HG02870 (cell line): ENCODE results near the gene PKP1.
"Not testable (repeated sequence)": the region's sequence is repeated elsewhere in the genome, so short reads cannot be mapped to it uniquely, and the experiment has no call there.

Experiments
- ATAC-seq: cut with Tn5 transposase; IDR thresholded peaks from one replicate; pipeline ENCODE4 v1.9.1; 2021; ENCODE audit warnings: mild to moderate bottlenecking, moderate library complexity; ENCODE audit not compliant: unreplicated experiment

The PKP1 gene, protein sequence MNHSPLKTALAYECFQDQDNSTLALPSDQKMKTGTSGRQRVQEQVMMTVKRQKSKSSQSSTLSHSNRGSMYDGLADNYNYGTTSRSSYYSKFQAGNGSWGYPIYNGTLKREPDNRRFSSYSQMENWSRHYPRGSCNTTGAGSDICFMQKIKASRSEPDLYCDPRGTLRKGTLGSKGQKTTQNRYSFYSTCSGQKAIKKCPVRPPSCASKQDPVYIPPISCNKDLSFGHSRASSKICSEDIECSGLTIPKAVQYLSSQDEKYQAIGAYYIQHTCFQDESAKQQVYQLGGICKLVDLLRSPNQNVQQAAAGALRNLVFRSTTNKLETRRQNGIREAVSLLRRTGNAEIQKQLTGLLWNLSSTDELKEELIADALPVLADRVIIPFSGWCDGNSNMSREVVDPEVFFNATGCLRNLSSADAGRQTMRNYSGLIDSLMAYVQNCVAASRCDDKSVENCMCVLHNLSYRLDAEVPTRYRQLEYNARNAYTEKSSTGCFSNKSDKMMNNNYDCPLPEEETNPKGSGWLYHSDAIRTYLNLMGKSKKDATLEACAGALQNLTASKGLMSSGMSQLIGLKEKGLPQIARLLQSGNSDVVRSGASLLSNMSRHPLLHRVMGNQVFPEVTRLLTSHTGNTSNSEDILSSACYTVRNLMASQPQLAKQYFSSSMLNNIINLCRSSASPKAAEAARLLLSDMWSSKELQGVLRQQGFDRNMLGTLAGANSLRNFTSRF

DNA sequence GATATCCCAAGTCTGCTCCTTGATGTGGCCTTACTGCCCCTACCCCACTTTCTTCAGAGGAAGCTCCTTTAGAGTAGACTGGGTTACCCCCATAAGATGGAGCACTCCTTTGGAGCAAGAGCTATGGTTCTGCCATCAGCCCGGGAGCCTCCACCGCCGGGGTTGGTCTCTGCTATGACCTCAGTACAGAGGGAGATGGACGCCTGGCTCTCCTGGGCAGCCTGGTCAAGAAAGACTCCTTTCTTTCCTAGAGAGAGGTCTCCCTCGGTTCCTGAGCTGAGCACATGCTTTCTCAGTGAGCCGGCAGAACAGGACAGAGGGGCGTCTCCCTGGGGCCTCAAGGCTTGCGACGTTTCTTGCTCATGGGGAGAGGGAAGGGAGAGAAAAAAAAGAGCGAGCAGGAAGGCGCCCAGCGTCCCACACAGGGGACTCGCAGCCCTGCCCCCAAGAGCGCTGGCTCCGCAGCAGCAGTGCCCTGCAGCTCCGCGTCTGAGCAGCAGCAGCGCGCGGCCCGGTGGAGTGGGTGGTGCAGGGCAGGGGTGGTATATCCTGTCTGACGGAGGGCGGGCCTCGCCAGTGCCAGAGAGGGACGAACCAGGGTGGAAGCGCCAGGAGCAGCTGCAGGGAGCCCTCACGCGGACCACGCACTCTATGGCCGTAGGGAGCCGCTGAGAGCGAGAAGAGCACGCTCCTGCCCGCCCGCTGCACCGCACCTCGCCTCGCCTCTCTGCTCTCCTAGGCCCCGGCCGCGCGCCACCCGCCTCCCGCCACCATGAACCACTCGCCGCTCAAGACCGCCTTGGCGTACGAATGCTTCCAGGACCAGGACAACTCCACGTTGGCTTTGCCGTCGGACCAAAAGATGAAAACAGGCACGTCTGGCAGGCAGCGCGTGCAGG, at the start of gene PKP1:
Gene PKP1, plus strand, starts transcription at position 576 of the 899 bp plus-strand sequence. Its CDS starts 197 bp downstream, at position 773.
- no peak for ATAC-seq

DNA sequence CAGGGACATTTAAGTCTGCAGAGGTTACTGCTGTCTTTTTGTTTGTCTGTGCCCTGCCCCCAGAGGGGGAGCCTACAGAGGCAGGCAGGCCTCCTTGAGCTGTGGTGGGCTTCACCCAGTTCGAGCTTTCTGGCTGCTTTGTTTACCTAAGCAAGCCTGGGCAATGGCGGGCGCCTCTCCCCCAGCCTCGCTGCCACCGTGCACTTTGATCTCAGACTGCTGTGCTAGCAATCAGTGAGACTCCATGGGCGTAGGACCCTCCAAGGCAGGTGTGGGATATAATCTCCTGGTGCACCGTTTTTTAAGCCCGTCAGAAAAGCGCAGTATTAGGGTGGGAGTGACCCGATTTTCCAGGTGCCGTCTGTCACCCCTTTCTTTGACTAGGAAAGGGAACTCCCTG, 43.7 kb upstream of the PKP1 start:
- not testable (repeated sequence) for ATAC-seq

DNA sequence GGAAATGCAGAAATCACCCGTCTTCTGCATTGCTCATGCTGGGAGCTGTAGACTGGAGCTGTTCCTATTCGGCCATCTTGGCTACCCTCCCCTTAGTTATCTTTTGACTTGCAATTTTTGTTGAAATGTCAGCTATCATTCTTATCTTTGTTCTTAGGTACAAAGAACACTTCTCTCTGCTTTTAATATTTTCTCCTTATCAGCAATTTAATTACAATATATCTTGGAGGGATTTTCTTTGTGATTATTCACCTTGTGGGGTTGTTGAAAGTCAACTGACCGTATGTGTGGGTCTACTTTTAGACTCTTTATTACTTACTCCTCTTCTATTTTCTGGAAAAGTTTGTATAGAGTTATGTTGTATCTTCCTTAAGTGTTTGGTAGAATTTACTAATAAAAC, 43.1 kb upstream of the PKP1 start:
- ATAC-seq = no peak

DNA sequence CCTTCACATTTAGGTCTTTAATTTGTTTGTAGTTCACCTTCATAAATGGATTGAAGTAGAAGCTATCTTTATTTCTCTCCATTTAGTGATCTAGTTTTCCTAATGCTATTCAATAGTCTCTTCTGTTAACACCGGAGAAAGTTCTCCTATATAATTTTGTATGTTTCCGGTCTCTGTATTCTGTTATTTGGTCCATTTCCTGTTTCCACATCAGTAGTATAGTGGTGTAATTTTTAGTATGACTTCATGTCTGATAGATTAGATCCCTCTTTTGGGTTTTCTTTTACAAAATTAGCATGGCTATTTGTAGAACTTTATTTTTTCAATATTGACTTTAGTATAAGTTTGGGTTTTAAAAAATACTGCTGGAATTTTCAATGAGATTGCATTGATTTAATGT, 41.6 kb upstream of the PKP1 start:
- ATAC-seq = no peak

DNA sequence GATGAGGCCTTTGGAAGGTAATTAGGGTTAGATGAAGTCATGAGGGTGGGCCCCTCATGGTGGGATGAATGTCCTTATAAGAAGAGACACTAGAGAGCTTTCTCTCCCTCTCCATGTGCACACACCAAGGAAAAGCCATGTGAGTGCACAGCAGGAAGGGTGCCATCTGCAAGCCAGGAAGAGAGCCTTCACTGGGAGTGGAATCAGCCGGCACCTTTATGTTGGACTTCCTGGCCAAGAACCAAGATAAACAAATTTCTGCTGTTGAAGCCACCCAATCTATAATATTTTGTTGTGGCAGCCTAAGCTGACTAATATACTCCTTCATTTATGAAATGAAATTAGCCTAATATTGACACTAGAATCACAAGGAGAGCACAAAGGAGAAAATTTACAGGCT, 38.2 kb upstream of the PKP1 start:
- no peak for ATAC-seq

DNA sequence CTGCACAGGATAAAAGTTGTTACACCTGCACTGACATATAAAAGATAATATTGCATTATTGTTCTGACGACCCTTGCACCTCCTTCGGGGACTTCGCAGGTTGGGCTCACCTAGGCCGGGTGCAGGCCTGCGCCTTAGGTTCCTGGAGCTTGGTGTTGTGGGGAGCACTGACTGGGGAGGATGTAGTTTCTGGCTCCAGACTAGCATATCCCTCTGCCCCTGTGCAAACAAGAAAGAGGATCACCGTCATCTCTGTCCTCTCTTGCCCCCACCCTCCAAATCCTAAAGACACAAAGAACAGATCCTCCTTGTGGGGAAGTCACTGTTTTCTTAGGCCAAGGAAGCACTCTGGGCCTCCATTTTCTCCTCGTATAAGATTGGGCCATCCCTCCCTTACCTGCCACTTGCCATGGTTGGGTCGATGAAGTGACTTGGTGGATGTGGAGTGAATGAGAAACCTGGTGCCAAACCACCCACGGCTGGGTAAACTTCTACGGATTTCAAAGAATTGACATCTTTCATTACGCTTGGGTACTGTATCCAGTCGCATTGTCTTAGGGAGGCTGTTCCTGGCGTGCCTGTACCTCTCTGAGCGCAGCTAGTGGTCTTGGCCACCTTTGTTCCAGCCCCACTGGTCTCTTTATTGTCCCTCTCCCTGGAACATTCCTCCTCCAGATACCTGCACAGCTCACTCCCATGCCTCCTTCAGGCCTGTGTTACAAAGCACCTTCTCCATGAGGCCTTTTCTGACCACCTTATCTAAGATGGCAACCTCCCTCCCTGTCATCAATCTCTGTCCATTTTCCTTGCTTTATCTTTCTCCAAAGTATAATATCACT, 34.4 kb upstream of the PKP1 start:
- ATAC-seq = no peak

DNA sequence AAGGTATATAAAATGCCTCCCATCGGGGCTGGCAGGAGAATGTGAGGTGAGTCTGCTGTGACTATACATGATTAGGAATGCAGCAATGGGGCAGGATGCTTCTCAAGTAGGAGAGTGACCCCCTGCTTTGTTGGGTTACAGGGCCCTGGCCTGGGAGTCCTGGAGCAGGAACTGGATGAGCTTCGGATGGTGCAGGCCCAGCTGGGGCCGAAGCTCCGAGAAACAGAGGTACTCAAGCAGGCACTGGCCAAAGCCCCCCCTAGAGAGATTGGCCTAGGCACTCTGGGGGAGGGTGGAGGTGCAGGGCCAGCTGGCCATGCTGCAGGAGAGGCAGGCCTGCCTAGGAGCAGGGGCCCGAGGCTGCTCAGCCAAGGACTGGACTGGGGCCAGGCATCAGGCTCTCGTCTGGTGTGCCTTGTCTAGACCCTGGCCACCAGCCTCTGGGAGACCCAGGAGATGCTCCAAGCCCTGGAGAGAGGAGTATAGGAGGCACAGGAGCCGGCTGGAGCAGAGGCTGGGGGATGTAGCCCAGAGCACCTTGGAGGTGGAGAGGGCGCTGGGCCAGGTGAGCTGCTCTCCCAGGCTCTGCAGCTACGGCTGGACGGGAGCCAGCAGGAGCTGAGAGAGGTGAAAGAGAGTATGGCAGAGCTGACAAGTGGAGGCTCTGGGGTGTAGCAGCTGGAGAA, 32.8 kb upstream of the PKP1 start:
- no peak for ATAC-seq

DNA sequence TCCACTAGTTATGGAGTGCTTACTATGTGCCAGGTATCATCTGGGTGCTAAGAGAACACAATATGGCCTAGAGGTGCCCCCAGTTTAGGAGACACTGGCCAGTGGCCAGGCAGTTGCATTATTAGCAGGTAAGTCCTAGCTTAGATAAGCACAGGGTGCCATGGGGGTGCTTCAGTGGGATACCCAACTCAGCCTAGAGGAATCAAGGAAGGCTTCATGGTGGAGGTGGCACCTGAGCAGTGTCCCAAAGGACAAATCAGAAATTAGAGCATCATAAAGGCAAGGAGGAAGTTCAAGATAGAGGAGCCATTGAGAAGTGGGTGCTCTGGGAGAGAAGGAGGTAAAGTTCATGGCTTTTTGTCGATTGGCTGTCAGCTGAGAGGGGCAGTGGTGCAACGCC, 31.9 kb upstream of the PKP1 start:
- no peak for ATAC-seq

DNA sequence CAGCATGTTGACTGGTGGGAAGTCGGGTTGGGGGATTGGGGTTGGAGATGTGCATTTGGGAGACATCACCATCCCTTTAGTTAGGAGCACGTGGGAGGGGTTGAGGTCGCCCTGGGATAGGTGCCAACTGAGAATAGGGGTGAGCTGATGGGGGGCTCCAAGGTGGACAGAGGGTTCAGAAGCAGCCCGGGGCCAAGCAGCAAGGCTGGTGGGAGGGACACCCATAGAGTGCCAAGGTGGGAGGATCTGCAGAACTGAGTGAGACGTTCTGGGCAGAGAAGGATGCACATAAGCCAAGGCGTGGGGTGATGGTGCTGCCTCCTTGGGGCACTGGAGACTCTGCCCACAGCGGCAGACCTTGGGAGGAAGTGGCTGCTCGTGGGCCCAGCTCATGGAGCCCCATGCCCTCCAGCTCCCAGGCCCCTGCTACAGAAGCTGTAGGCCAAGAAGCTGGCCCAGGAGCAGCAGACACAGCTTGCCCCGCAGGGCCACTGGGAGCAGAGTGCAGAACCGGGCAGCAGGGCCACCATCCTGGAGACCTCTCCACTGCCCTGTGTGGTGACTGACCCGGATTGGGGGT, 31.4 kb upstream of the PKP1 start:
- ATAC-seq = no peak

DNA sequence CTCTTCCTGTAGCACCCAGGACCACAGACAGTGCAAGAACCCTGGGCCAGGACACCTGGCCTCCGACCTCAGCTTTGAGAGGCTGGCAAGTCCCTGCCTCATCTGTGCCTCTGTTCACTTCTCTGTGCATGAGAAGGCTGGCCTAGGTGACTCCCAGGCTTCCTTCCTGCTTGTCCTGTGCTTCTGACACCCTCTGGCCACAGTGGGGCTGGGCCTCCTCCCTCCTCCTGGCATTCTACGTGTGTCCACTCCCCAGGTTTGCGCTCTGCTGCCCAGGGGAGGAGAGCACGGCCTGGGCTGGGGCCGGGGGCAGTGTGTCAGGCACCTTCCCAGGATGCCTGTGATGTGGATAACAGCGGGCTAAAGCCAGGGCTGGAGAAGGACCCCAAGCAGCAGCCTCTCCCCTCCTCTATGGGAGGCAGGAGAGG, 30.3 kb upstream of the PKP1 start:
- ATAC-seq = no peak

DNA sequence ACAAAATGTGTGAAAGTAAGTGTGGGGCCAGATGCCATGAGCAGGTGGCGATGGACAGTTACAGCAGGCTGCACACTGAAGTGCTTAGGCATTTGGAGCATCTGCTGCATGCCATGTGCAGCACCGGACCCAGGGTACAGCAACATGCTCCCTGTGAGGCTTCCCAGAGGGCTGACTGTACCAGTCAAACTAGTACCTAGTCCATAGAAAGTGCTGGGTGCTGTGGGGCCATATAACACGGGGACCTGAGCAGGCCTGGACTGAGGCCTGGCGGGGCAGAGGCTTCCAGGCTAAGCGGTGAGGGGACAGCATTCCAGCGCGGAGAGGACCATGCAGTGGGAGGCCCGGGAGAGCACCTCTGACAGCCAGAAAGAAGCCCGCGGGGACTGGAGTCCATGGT, 29.9 kb upstream of the PKP1 start:
- no peak for ATAC-seq

DNA sequence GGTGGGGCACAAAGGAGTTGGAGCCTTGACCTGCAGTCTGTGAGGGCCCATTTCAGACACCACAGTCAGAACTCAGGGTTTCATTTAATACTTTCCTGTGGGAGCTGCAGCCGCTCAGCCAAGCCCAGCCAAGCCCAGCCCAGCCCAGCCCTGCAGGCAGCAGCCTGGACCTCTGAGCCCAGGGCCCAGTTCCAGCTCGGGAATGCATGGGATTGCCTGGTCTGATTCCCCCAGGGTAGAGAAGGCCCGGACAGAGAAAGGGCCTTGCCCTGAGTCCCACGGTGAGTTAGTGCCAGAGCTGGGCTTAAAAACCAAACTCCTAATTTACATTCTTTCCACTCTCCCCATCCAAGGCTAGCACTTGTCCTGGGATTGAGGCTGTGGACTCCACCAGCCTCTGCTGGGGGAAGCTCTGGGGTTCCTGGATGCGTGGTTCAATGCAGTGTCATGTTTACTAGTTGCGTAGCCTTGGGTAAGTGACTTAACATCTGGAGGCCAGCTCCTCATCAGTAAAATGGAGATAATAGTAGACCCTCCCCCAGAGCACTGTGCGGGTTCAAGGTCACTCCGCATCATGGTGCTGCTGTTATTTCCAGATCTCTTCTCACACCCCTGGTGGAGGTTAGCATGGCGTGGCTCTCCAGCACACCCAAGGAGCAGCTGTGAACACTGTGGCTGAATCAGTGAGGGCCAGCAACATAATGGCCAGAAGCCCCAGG, 29.2 kb upstream of the PKP1 start:
- ATAC-seq = no peak

DNA sequence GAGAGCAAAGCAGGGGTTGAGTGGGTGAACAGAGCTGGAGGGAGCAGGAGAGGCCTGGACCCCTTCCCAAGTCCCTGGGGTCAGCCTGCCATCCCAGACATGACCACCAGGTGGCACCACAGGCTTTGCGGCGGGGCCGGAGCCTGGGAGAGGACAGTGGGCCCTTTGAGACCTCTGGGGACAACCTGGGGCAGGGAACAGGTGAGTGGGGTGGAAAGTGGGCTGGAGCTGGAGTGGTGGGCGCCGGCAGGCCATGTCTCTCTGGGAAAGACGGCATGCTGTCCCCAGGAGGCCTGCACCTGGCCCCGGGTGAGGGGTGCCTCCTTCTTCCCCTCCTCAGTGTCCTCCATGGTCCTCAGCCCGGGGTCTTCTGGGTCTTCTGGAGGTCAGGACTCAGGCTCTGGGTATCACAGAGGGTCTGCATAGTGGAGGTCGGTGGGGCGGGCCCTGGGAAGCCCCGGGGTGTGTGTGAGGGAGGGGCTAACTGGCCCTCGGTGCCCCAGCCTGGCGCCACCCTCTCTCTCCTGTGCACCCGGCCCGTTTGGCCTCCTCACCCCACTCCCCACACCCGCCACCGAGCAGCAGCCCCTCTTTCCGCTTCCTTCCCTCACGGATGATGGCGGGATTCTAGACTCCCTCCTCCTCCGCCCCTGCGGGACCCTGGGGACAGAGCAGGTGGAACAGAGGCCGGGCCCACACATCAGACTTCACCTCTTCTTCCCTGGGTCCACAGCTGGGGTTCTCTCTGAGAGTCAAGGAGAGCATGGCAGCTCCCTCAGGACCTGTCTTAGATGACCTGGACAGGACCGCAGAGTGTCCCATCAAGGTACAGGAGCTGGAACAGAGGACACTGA, 28.5 kb upstream of the PKP1 start:
- no peak for ATAC-seq

DNA sequence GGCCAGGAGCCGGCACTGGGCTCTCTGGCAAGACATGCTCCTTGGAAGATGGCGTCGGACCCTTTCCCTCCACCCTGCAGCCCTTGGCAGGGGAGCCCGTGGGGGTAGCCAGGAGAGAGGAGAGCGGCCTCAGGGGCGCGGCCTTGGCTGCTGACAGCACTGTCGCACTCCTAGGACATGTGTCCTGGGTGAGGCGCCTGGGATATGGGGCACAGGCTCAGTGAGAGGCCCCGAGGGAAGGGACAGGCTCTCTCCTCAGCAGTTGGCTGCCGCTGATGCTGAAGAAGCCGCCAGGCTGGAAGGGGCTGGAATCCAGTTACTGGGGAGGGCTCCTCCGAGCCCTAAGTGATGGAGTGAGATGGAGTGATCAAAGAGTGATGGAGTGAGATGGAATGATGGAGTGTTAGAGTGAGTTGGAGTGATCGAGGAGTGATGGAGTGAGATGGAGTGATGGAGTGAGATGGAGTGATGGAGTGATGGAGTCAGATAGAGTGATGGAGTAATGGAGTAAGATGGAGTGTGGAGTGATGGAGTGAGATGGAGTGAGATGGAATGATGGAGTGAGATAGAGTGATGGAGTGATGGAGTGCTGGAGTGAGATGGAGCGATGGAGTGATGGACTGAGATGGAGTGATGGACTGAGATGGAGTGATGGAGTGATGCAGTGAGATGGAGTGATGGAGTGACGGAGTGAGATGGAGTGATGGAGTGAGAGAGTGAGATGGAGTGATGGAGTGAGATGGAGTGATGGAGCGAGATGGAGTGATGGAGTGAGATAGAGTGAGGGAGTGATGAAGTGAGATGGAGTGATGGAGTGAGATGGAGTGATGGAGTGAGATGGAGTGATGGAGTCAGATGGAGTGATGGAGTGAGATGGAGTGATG, 27.6 kb upstream of the PKP1 start:
- no peak for ATAC-seq

DNA sequence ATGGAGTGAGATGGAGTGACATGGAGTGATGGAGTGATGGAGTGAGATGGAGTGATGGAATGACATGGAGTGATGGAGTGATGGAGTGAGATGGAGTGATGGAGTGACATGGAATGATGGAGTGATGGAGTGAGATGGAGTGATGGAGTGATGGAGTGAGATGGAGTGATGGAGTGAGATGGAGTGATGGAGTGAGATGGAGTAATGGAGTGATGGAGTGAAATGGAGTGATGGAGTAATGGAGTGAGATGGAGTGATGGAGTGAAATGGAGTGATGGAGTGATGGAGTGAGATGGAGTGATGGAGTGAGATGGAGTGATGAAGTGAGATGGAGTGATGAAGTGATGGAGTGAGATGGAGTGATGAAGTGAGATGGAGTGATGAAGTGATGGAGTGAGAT, 25.2 kb upstream of the PKP1 start:
- ATAC-seq = not testable (repeated sequence)

DNA sequence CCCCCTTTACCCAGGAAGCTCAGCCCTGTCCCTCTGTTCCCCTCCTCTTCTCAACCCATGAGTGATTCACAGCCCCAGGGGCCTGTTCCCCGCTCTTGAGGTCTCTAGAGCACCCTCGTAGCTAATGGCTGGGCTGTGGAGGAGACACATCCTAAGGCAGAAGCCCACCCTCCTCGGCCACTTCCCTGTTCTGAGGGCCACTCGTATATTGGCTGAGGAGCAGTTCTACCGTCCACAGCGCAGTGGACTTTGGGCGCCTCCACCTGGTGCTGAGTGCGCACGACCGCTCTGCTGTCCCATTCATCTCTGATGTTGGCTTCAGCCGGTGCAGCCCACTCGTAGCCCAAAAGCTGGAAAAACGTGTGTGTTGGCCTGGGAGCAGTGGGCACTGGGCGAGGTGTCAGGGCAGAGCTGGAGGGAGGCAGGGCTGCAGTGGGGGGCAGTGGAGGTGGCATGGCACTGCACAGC, 24.5 kb upstream of the PKP1 start:
- ATAC-seq = no peak
